T1000 (cell line): Measurements from ENCODE around the gene PVALEF.

Experiments
- DNase-seq: peaks from one replicate; lab custom pipeline; 2025; ENCODE audit warnings: mixed read lengths; lab: John Stamatoyannopoulos, UW

The PVALEF gene

DNA sequence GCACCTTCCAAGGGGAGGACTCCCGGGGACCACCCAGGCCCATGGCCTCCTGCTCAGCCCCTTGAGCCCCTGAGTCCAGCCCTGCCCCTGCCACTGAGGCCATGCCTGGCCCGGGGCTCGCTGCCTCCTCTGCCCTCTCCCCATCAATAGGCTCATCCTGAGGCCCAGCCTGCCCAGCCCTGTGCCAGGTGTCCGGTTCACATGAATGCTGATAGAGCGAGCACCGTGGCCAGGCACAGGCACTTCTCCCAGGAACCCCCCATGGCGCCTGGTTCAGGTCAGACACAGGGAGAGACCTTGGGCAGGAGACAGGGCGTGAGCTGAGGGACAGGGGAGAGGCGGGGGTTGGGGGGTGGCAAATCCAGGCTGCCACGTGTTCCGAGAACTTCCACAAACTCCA, 2.8 kb upstream of the PVALEF start:
- no peak for DNase-seq

DNA sequence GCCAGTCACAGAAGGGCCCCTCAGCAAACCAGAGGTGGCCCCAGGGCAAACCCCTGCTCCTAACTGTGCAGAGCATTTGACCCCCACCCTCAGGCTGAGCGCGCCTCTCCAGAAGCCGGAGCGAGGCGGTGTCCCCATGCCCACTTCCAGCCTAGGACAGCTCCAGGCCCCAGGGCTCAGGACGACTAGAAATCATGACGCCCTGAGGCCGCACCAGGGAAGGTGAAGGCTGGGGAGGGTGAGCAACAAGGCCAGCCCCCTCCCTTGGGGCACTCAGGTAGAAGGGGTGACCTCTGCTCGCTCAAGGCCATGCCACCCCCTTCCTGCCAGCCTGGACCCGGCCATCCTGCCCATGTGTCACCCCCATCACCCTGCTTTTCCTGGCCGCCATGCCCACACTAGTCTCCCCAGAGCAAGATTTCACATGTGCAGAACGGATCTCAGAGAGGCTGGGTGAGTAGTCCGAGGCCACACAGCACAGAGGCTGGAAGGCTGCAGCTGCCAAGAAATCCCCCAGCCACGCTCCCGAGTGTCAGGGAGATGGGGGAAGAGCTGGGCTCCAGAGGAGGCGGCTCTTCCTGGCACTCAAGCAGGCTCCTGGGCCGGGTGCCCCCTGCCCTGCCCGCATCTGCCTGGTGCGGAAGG, 2.1 kb upstream of the PVALEF start:
- no peak for DNase-seq

DNA sequence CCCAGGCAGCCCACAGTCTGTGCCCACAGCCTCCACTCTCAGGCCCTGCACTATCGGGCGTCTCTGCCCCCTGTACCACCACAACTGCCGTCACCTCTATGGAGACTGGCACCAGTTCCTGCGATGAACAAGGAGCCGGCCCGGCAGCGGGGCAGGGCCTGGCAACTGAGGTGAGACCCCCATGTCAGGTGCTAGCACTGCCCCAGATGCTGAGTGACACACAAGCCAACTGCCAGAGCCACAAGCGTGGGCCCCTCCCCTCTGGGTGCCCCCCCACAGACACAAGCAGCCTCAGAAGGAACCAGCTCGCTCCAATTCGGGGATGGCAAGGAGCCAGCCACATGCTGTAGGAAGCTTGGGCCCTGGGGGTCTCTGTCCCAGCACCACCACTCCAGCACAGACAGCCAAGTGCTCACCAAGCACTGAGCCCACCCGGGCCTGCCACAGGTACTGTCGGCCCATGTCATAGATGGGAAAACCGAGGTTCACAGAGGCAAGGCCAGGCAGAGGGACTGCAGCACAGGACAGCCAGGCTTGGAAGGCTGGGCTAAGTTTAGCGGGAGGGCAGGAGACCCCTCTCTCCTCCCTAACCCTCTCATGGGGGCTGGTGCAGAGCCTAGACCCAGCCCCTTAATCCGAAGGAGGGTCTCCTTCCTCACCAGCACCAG, 1.5 kb upstream of the PVALEF start:
- no peak for DNase-seq

DNA sequence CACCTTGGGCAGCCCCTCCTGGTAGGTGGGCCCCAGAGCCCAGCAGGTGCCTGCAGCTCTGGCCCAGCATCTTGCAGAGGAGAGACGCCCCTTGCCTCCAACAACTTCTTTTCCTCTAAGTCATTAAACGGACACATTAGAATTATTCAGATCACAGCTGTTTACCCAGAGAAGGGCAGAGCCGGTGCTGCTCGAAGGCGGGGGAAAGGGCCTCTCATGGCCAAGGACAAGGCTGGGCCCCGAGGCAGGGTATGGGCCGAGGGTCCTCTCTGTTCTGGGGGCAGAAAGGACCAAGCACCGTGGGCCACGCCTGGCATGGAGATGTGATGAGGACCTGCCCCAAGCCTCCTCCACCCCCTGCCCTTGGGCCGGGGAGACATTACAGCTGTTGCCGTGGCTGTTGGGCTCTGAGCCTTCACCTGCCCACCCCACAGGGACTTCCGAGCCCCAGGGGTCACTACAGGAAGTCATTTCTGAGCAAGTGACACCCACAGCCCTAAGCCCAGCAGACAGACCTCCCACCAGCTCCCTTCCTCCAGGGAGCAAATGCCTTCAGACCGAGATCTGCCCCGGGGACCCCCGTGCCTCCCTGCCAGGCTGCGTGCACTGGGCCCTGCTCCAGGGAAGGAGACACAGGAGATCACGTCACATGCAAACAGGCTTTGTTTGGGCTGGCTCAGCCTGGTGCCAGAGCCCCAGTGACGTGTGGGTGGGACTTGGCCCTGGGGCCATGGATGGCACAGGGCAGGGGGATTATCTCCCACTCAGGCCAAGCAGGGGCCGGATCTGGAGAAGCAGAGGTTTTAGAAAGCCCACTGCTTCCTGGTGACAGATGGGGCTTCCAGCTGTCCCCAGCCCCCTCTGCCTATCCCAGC, 699 bp upstream of the PVALEF start:
- no peak for DNase-seq

DNA sequence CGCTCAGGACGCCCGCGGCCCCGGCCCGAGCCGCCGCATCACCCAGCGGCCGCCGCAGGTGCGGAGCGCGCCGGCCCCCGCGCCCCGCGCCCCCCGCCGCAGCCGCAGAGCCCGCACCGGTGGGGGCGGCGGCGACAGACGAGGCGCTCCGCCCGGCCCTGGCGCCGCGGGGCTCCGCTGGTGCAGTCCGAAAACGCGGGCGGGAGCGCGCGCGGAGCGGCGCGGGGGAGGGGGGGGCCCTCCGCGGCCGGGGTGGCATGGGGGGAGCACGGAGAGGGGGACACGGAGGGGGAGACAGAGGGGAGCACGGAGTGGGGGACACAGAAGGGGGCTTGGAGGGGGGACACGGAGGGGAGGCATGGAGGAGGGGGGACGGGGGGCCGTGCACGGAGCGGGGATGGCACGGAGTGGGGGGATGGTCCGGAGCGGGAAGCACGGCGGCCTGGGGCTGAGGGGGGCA, 756 bp downstream of the PVALEF start, which contains the start of gene AATK:
AATK (minus strand) TSS at position 189 of the 460 bp plus-strand sequence. CDS start 229 bp downstream, outside the sequence.
- no peak for DNase-seq

DNA sequence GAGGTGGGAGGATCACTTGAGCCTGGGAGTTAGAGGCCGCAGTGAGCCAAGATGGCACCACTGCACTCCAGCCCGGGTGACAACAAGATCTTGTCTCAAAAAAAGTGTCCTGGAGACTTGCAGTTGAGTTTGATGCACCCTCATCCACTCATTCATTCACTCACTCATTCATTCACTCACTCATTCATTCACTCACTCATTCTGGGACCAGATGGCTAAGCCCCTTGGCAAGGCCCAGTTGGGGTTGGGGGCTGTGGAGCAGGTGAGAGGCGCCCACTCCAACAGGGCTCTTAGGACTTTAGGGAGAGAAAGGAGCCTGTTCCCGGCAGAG, 1.9 kb downstream of the PVALEF start:
- no peak for DNase-seq

DNA sequence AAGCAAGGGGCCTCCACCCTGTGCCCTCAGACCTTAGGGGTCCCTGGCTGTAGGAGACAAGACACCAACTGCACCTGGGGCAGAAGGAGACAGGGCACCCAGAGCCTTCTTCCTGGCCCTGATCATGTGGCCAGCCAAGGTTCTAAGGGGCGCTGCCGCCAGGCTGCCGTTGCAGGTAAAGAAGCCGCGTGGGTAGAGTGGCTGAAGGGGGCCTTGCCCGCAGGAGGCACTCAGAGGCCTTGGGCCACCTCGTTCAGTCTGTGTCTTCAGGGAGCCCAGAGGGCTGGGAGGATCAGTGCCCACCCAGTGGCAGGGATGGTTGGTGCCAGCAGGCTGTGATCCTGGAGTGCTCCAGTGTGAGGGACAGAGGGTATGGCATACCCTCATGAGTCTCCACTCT, 2.3 kb downstream of the PVALEF start:
- no peak for DNase-seq

DNA sequence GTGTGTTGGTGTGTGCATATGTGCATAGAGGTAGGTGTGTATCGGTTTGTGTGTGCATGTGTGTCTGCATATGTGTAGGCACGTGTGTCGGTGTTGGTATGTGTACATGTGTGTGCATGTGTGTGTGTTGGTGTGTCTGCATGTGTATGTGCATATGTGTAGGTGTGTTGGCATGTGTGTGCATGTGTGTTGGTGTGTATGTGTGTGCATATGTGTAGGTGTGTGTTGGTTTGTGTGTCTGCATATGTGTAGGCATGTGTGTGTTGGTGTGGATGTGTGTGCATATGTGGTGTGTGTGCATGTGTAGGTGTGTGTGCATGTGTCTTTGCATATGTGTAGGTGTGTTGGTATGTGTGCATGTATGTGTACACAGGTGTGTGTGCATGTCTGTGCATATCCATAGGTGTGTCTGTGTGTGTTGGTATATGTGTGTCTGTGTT, 4.6 kb downstream of the PVALEF start:
- DNase-seq: no peak

DNA sequence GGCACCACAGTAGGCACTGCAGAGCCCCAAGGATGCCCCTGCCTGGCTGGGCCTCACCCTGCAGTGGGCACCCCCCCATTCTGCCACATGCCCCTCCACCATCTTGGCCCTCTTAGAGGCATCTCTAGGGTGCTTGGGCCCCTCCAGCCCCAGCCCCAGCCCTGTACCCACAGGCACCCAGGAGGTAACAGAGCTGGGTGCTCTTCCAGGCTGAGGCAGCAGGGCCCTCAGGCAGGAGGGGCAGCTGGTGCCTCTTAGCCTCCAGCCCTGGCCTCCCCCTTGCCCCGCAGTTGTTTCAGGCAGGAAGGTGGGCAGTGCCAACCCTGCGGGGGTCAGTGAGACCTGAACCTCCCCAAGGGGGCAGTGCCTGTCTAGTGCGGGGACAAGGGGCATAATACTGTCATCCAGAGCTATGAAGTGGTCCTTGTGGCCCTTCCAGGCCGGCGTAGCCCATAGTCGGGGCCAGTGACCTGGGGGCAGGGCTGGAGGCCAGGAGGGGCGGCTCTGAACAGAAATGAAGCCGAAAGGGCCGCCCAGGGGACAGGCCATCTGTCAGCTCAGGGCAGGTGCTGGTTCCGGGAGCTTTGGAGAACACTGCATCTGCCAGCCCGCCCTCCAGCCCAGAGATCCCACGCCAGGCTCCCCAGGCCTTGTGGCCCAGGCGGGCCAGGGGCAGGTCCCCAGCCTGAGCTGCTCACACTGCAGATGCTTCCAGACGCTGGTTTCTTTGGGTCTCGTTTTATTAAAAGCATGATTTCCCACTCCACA, 5.6 kb downstream of the PVALEF start:
- no peak for DNase-seq

DNA sequence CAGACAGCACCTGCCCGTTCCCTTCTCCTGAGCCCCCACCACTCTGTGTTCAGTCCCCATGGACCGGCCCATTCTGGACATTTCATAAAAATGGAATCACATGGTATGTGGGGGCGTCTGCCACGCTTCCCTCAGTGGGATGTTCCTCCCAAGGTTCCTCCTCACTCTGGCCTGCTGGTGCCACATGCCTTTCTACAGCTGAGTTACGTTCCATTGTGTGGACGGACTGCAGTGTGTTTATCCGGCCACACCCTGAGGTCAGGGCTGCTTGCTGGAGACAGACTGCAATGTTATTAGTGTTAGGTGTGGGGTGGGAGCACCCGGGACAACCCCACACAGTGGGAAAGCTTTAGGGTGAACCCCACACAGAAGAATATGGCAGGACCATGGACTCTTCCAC, 6.6 kb downstream of the PVALEF start:
- DNase-seq: no peak

DNA sequence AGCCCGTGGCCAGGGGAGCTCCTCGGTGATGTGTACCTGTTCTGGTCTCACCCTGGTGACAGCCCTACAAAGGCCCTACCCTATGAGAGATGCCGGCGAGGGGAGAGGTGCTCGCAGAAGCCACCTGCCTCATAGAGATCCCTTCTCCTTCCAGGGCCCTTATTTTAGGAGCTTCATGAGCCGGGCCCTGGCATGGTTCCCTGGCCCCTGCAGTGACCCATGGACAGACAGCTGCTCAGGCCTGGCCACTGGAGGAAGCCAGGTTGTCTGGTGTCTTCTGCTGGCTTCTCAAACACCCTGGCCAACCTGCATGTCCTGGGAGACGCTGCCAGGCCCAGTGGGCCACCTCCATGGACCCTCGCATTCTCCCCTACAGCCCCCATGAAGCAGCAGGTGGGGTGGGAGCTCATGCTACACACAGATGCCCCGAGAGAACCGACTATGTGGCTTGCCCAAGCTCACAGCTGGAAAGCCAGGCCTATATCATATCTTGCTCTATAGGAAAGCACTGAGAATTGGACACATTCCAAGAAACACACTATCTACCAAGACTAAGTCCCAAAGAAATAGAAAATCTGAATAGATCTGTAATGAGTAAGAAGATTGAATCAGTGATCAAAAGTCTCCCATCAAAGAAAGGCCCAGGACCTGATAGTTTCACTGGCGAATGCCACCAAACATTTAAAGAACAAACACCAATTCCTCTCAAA, 7.9 kb downstream of the PVALEF start:
- no peak for DNase-seq

DNA sequence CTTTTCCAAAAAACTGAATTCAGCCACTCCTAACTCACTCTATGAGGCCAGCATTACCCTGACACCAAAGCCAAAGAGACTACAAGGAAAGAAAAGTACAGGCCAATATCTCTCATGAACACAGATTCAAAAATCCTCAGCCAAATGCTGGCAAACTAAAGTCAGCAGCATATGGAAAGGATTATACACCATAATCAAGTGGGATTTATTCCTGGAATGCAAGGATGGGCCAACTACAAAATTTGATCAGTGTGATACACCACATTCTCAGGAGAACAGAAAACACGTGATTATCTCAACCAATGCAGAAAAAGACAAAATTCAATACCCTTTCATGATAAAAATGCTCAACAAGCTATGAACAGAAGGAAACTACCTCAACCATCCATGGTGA, 8.5 kb downstream of the PVALEF start:
- no peak for DNase-seq

DNA sequence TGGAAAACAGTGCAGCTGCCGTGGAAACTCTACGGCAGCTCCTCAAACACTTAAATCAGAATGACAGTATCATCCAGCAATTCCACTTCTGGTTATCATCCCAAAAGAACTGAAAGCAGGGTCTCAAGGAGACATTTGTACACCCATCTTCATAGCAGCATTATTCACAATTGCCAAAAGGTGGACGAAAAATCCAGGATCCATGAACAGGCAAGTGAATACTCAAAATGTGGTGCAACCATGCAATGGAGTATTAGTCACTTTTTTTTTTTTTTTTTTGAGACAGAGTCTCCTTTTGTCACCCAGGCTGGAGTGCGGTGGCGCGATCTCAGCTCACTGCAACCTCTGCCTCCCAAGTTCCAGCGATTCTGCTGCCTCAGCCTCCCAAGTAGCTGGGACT, 11.4 kb downstream of the PVALEF start:
- DNase-seq: no peak

DNA sequence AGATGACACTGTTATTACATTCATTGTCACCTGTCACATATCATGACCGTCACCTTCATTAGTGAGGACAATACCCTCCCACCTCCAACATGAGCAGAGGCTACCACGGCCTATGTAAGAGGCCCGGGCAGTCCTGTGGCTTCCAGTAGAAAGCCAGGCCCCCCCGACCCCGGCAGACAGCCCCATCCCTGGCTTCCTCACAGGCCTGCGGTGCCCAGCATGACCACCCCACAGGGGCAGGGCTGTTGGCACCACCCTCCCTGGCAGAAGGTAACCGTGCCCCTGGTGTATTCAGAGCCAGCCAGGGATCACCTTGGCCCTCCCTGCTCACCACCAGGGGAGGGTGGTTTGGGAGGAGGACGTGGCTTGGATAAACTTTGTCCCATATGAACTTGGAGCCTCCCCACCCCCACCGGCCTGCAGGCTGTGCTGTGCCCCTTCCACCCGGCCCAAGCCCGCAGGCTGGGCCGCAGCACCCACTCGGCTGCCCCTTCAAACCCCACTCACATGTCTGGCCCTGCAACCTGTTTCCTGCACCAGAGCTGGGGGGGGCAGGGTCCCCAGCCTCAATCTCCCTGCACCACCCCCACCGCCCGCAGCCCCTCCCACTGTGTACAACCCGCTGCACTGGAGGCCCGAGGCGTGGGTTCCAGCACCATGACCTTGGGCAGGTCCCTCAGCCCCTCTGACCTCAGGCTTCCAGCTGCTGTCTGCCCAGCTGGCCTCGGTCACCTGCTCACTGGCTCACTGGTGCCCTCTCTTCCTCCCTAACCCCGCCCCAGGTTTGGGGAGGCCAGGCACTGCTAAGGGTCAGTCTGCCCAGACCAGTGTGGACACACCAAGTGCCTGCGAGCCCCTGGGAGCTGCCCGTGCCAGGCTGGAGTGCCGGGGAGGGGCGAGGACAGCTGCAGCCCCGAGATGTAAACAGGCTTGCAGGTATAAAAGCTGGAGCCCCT, 13.1 kb downstream of the PVALEF start:
- no peak for DNase-seq

DNA sequence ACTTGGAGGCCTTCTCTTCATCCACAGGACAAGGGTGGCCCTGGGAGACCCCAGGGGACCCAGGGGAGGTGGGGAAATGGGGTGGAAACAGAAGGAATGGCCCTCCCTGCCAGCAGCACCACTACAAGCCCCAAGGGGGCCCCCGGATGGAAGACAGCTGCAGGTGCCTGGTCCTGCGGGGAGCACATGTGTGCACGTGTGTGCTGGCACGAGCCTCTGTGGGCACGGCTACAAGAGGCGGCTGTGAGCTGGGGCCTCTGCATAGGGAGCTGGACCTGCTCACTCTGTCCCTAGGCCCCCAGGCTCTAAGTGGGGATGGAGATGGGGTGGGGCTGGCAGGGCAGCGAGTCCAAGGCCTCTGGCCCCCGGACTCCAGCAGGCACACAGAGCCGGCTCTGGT, 13.9 kb downstream of the PVALEF start:
- DNase-seq: no peak

DNA sequence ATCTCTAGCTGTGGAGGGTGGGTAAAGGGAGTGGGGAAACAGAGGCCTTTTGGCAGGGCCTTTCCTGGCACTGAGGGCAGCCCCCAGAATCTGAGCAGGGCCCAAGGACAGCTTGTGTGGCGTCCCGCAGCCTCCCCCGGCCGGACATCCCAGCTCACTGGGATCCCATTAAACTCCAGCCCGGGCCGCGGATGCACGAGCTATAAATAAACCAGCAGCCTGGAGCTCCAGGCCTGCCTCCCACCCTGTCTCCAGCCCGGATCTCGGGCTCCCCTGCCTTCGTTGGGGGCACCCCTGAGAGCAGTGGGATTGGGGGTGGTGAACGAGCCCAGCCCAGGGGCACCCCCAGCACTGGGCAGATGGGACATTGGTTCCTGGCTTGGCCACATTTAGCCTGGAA, 14.6 kb downstream of the PVALEF start:
- DNase-seq: no peak

DNA sequence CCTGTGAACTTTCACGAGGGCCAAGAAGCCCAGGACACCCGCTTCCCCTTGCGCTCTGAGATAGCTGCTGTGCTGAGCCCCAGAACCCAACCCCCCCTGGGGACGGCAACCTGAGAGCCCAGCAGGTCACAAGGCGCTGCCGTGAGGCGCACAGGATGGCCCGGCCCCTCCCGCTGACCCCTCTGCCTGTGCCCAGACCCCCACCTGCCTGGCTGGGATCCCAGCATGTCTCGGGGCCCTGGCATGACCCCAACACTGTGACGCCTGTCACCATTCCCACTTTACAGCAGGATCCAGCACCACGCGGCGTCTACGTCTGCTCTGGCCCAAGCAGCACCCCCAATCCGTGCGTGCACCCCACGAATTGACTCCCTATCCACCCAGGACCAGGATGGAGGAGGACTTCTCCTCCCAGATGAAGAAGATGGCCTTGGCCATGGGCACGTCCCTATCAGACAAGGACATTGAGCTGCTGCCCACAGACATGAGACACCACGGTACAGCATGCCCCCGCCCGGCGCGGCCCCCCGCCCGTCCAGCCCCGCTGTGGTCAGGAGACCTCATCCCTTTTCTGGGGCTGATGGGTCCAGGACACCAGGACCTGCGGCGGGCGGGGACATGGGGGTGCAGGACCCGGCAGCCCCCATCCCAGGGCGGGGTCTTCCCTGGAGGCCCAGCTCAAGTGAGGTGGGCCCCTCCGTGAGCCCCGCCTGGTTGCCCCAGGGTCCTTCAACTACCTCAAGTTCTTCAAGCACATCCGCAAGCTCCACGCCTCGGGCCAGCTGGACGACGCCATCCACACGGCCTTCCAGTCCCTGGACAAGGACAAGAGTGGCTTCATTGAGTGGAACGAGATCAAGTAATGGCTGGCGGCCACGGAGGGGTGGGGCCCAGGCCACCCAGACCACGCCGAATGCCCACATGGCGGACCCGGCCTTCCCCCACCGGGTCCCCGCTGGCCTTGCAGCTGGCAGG, 15.8 kb downstream of the PVALEF start:
- DNase-seq: no peak

DNA sequence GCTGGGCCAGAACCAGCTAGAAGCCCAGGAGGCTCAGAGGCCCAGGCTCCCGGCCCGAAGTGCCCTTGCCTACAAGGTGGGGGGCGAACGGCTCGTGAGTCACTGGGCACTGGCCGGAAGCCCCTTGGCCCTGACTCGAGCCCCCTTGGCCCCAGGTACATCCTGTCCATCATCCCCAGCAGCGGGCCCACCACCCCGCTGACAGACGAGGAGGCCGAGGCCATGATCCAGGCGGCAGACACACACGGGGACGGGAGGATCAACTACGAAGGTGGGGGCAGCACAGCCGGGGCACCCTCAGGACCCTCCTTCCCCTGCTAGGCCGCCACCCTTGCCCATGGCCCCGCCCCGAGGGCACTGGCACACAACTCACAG, 16.5 kb downstream of the PVALEF start:
- DNase-seq: no peak

DNA sequence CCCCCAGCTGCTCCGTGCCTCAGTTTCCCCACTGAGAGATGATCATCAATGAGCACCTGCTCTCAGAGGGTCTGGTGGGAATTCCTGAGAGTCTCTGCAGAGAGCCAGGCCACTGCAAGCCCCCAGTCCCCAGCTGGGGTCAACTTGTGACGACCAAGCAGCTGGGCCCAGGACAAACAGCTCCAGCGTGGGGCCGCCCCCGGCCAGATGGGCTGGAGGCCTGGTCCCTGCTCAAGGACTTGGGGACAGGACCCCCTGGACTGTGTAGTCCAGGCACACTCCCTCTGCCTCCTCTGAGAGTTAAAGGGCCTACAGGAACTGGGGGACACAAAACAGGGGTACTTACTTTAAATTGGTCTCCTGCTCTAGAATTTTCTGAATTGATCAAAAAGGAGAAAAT, 17.3 kb downstream of the PVALEF start:
- no peak for DNase-seq
